IMR-90 (cell line): ENCODE measurements around the gene CCT3.

ENCODE experiments used
- CEBPB ChIP-seq: IDR thresholded peaks from 2 replicates; pipeline ENCODE4 v1.6.1; 2012; ENCODE audit warnings: low read depth, low read length, improper control_type of control experiment
- CHD1 ChIP-seq: IDR thresholded peaks from 2 replicates; pipeline ENCODE4 v1.6.1; 2012; ENCODE audit warnings: low read depth, low read length, improper control_type of control experiment
- RAD21 ChIP-seq: IDR thresholded peaks from 2 replicates; pipeline ENCODE4 v1.6.1; 2012; ENCODE audit warnings: low read length, improper control_type of control experiment
- RFX5 ChIP-seq: IDR thresholded peaks from 2 replicates; pipeline ENCODE4 v1.8.0; 2012; ENCODE audit warnings: low read depth, mild to moderate bottlenecking, low read length, moderate library complexity
- TF ChIP-seq, protein P1 (sequence below): conservative IDR thresholded peaks from 2 replicates; pipeline ENCODE4 v1.5.1; 2012; ENCODE audit warnings: mild to moderate bottlenecking, low read depth, low read length, improper control_type of control experiment

DNA sequence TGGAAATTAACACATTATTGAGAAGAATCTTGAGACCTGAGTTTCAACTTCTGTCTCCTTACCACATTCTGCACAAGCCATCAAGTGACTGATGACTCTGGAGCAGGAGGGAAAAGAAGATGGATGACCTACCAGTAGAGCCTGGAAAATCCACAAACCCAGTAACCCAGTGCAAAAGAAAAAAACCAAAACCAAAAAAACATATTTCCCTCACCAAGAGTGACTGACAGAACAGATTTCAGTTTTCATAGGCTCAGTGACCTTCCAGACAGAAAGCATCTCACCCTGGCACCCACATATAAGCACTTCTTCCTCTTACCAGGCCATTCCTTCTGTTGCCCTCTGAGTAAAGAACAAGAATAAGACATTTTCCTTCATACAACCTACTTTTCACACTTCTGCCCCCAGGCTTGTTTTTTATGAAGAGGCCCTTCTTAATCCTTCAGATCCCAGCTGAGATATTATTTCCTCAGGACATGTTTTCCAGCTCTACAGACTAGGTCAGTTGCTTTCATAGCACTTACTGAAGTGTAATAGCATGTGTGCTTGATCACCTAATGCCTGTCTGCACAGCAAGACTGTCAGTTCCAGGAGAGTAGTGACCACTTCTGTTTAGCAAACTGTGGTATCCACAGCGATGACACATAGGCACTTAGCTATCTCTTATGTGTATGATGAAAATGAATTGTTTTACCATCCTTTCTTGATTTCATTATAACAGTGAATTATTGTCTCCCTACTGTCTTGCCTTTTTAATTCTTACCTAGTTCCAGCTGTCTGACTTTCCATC lies 4.3 kb upstream of the CCT3 start:
- TF ChIP-seq, protein P1, sequence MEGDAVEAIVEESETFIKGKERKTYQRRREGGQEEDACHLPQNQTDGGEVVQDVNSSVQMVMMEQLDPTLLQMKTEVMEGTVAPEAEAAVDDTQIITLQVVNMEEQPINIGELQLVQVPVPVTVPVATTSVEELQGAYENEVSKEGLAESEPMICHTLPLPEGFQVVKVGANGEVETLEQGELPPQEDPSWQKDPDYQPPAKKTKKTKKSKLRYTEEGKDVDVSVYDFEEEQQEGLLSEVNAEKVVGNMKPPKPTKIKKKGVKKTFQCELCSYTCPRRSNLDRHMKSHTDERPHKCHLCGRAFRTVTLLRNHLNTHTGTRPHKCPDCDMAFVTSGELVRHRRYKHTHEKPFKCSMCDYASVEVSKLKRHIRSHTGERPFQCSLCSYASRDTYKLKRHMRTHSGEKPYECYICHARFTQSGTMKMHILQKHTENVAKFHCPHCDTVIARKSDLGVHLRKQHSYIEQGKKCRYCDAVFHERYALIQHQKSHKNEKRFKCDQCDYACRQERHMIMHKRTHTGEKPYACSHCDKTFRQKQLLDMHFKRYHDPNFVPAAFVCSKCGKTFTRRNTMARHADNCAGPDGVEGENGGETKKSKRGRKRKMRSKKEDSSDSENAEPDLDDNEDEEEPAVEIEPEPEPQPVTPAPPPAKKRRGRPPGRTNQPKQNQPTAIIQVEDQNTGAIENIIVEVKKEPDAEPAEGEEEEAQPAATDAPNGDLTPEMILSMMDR = no peak
- no peak for TF ChIP-seq RFX5
- TF ChIP-seq CEBPB = no peak
- TF ChIP-seq RAD21 = no peak
- TF ChIP-seq CHD1 = no peak
